Measurements from ENCODE around the gene APOC4.

- TF ChIP-seq, protein P1, sequence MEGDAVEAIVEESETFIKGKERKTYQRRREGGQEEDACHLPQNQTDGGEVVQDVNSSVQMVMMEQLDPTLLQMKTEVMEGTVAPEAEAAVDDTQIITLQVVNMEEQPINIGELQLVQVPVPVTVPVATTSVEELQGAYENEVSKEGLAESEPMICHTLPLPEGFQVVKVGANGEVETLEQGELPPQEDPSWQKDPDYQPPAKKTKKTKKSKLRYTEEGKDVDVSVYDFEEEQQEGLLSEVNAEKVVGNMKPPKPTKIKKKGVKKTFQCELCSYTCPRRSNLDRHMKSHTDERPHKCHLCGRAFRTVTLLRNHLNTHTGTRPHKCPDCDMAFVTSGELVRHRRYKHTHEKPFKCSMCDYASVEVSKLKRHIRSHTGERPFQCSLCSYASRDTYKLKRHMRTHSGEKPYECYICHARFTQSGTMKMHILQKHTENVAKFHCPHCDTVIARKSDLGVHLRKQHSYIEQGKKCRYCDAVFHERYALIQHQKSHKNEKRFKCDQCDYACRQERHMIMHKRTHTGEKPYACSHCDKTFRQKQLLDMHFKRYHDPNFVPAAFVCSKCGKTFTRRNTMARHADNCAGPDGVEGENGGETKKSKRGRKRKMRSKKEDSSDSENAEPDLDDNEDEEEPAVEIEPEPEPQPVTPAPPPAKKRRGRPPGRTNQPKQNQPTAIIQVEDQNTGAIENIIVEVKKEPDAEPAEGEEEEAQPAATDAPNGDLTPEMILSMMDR (IDR thresholded peaks at IDR 0.05): no peak
- no peak for TF ChIP-seq POLR2A (IDR thresholded peaks at IDR 0.05)
Measured at GRCh38 chr19:44892932-44893331, 49.1 kb upstream of the APOC4 start.
